ENCODE results near the gene TMEM151A.

Gene TMEM151A

GRCh38 chr11:66311470-66311964 is 19.8 kb downstream of the TMEM151A start:
- POLR2A ChIA-PET, result interaction anchor here (0.6 to 1.6 kb wide), 3 partner anchors 22 to 387 kb away, joined by 3 to 14 read pairs (median 3); partner anchors contain the start of genes RBM4B and YIF1A
- TF ChIP-seq CTCF (IDR thresholded peaks at IDR 0.05; ENCODE audit: control extremely low read depth, extremely low read depth, low read depth, missing control alignments), result peak; percentile 87
- DNase-seq (ENCODE audit: extremely low spot score), result no peak
- CTCF ChIA-PET, result interaction anchor here (0.6 to 5.9 kb wide), 28 partner anchors 10 to 113 kb away, joined by 3 to 126 read pairs (median 7); partner anchors contain the start of genes BRMS1, NPAS4, RIN1 and TMEM151A

- peak; percentile 16 for TF ChIP-seq CTCF (IDR thresholded peaks at IDR 0.05; ENCODE audit: control extremely low read depth, extremely low read depth, low read depth, missing control alignments)
- DNase-seq (ENCODE audit: extremely low spot score), result peak; percentile 87
- ChIA-PET CTCF (interaction anchor here (0.7 to 5.9 kb wide), 36 partner anchors 10 to 127 kb away, joined by 3 to 126 read pairs (median 5); partner anchors contain the start of genes BRMS1, MRPL11, NPAS4 and RIN1), POLR2A (interaction anchor here (0.6 to 1.6 kb wide), 5 partner anchors 21 to 388 kb away, joined by 3 to 14 read pairs (median 4); partner anchors contain the start of genes RBM4B and YIF1A)
These were observed 20.4 kb downstream of the TMEM151A start for GRCh38 chr11:66311965-66312548.

GRCh38 chr11:66312549-66313320 is 21.0 kb downstream of the TMEM151A start:
- CTCF ChIA-PET, result interaction anchor here (0.7 to 5.9 kb wide), 29 partner anchors 9 to 126 kb away, joined by 3 to 126 read pairs (median 5); partner anchors contain the start of genes BRMS1, MRPL11, NPAS4 and RIN1
- POLR2A ChIA-PET, result interaction anchor here (0.7 to 1.6 kb wide), 4 partner anchors 22 to 365 kb away, joined by 3 to 14 read pairs (median 4); partner anchors contain the start of genes RBM4B and YIF1A
- peak; percentile 98 for DNase-seq (ENCODE audit: extremely low spot score)
- no peak for TF ChIP-seq CTCF (IDR thresholded peaks at IDR 0.05; ENCODE audit: control extremely low read depth, extremely low read depth, low read depth, missing control alignments)

- no peak for DNase-seq (ENCODE audit: extremely low spot score)
- ChIA-PET CTCF (interaction anchor here (1.0 to 5.9 kb wide), 19 partner anchors 12 to 125 kb away, joined by 3 to 126 read pairs (median 7); partner anchors contain the start of genes BRMS1, MRPL11, NPAS4 and RIN1), POLR2A (interaction anchor here (1.2 to 1.6 kb wide), 2 partner anchors 21 to 25 kb away, joined by 4 to 14 read pairs; partner anchors contain the start of gene YIF1A)
- no peak for TF ChIP-seq CTCF (IDR thresholded peaks at IDR 0.05; ENCODE audit: control extremely low read depth, extremely low read depth, low read depth, missing control alignments)
These were observed 21.9 kb downstream of the TMEM151A start for GRCh38 chr11:66313321-66314185.

GRCh38 chr11:66314186-66314501 is 22.4 kb downstream of the TMEM151A start:
- DNase-seq (ENCODE audit: extremely low spot score), result no peak
- ChIA-PET POLR2A (no interaction called here), CTCF (interaction anchor here (1.5 to 5.9 kb wide), 3 partner anchors 18 to 102 kb away, joined by 4 to 126 read pairs (median 47); partner anchors contain the start of gene RIN1)
- no peak for TF ChIP-seq CTCF (IDR thresholded peaks at IDR 0.05; ENCODE audit: control extremely low read depth, extremely low read depth, low read depth, missing control alignments)
